ENCODE measurements around the gene RPS23. TPM values are rescaled to one million over a fixed set of nuclear protein-coding genes. Genes with fewer than 3 reads are reported as not detected.

The RPS23 gene
- total and polyA plus RNA-seq, 2 experiments from 2014 or later, result 2,261 to 3,526 TPM

- TF ChIP-seq JUNB (IDR thresholded peaks at IDR 0.05; ENCODE audit: unreplicated experiment), result no peak
- no peak for TF ChIP-seq ZNF114 (CRISPR knock-in tag; IDR thresholded peaks at IDR 0.05)
- TF ChIP-seq POLR2AphosphoS5 (IDR thresholded peaks at IDR 0.05; ENCODE audit: low read depth), result no peak
- no peak for TF ChIP-seq NANOG (IDR thresholded peaks at IDR 0.05; ENCODE audit: borderline replicate concordance)
- TF ChIP-seq EZH2 (IDR thresholded peaks at IDR 0.05; ENCODE audit: low read depth, unreplicated experiment), result no peak
- TF ChIP-seq CTCF (conservative IDR thresholded peaks at IDR 0.05; ENCODE audit: low read depth in 2 of 2), result peak; percentile 97 to 98
- no peak overlapping the region for H3K4me3 Mint-ChIP-seq
- no peak overlapping the region for H3K27ac ChIP-seq (ENCODE audit: low read depth)
- no peak overlapping the region for H3K27ac Mint-ChIP-seq
- H3K79me2 ChIP-seq (replicated peaks; ENCODE audit: insufficient read depth), result no peaks in the 10 kb centered on the region
- no peak overlapping the region for H3K4me2 ChIP-seq
- H3K4me1 ChIP-seq (ENCODE audit: insufficient read depth), result peaks cover 19% of the 10 kb centered on the region
- H3K4me1 Mint-ChIP-seq, result peaks cover 27% of the 10 kb centered on the region
- H4K20me1 ChIP-seq (replicated peaks; ENCODE audit: insufficient read depth), result no peaks in the 10 kb centered on the region
- no peak overlapping the region for H2AFZ ChIP-seq
- DNase-seq (ENCODE audit: low spot score) (peak; percentile 84), ATAC-seq (peak; percentile 97)
- H3K27me3 ChIP-seq (ENCODE audit: insufficient read depth), result no peaks in the 10 kb centered on the region
- no peaks in the 10 kb centered on the region for H3F3A ChIP-seq (replicated peaks; ENCODE audit: low read depth)
- no peaks in the 10 kb centered on the region for H3K36me3 ChIP-seq (ENCODE audit: insufficient read depth)
- H3K27me3 Mint-ChIP-seq (ENCODE audit: insufficient read depth, low read depth, poor library complexity), result no peaks in the 10 kb centered on the region
- no peaks in the 10 kb centered on the region for H3K9me2 ChIP-seq (ENCODE audit: insufficient read depth)
- H3K4me3 ChIP-seq, result no peak overlapping the region
- no peaks in the 10 kb centered on the region for H3K9me3 Mint-ChIP-seq
- no peaks in the 10 kb centered on the region; the same call in 2 of the 3 replicates for H3K36me3 Mint-ChIP-seq (ENCODE audit: low read depth)
Measured at GRCh38 chr5:82225525-82226172, 52.5 kb downstream of the RPS23 start.

Small RNA genes lying within 50 kb of the gene (small RNA-seq; reads per million reads assigned to genes)
- not detected for gene AC010598.1 (ENCODE audit: low replicate concordance)

Data from GM23338 (cell line).